ENCODE measurements around the gene ITGB5. TPM values are rescaled to one million over a fixed set of nuclear protein-coding genes. Genes with fewer than 3 reads are reported as not detected.

Gene ITGB5
- total RNA-seq, 1 experiment from 2014 or later: 339 TPM

DNA sequence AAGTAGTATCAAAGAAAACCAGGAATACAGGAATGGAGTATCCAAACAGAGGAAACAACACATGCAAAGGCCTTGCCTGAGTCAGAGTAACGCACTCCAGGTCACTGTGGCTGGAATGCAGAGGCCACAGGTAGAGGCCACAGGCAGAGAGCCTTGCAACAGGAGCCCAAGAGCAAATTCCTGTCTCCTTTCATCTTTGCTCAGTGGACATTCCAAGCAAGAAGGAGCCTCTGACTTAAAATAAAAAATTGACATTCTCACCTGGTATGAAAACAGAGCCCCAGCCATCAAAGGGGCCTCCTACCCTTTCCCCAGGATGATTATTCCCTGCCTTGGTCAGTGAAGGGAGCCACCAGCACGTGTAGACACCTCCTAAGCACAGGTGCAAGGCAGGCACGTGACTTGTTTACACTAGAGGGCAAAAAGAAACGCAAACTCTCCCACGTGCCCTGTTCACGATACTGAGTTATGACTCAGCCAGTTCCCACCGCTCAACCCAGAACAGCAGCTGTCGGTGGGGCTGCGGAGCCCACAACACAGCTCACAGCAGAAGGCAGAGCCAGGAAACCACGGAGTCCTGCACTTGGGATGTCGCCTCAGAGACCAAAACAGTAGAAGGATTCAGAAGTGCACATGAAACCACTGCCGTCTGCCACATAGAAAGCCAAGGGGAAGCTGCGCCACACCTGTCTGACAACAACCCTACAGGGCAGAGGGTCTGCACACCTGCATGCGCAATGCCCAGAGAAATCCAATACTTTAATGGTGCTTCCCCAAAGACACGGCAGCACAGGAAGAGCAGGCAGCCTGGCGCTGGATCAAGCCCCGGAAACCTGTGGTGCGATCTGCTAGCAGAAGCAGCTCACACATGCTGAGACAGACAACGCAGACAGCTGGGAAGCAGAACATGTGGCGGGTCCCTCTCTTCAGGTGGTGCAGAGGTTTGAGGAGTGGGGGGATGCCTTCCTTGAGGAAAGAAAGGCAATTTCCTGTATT lies 52.1 kb downstream of the ITGB5 start (continued):
- no peak for TF ChIP-seq JAZF1 (CRISPR knock-in tag; IDR thresholded peaks at IDR 0.05)
- no peak for TF ChIP-seq ZNF396 (CRISPR knock-in tag; IDR thresholded peaks at IDR 0.05; ENCODE audit: borderline replicate concordance)
- TF ChIP-seq RORB (CRISPR knock-in tag; IDR thresholded peaks at IDR 0.05): no peak
- TF ChIP-seq SOX15 (CRISPR knock-in tag; IDR thresholded peaks at IDR 0.05): no peak
- TF ChIP-seq, protein P1, sequence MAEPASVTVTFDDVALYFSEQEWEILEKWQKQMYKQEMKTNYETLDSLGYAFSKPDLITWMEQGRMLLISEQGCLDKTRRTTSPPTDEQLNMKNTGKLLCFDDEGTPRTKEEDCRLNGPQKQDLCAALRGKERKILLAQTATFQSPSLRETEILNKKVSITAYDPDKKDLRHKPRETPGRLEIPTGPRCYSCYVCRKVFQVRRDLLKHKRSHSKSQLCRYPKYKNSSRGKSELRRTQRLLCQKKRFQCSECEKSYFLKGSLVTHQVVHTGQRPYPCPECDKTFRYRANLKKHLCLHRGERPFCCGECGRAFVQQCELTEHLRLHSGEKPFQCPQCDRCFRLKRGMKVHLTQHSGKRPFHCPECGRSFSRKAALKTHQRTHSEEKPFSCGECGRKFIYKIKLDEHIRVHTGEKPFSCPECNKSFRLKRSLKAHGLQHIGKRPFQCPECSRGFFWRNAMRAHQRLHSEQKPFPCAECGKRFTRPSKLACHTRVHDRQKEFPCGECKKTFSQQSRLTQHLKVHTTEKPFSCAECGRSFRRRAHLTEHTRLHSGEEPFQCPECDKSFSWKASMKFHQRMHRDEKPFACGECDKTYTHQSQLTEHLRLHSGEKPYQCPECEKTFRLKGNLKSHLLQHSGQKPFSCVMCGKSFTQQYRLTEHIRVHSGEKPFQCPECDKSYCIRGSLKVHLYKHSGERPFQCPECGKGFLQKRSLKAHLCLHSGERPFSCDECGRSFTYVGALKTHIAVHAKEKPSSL (CRISPR knock-in tag; conservative IDR thresholded peaks at IDR 0.05): no peak
- no peak for TF ChIP-seq ESRRA (CRISPR knock-in tag; IDR thresholded peaks at IDR 0.05; ENCODE audit: borderline replicate concordance)

DNA sequence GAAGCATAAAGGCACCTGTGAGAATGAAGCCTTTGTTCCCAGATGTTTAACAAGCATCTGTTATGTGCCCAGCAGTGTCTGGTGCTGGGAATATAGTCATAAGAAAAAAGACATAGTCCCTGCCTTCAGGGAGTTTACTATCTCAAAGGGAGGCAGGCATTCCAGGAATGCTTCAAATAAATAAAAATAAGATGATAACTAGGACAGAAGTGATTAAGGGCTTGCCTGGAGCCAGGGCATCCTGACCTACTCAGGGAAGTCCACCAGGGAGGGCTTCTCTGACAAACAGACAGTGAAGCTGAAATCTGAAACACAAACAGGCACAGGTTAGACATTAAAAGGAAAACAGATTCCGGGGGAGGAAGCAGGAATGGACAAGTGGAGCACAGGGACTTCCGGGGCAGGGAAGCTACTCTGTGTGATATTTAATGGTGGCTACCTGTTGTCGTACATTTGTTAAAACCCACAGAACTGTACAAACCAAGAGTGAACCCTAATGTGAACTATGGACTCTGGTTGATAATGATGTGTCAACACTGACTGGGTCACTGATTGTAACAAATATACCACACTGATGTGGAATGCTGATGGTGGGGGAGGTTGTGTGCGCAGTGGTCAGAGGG lies 53.3 kb downstream of the ITGB5 start:
- DNase-seq (ENCODE audit: low spot score): no peak
- H3K4me1 Mint-ChIP-seq: peaks cover 79% of the 10 kb centered on the region

DNA sequence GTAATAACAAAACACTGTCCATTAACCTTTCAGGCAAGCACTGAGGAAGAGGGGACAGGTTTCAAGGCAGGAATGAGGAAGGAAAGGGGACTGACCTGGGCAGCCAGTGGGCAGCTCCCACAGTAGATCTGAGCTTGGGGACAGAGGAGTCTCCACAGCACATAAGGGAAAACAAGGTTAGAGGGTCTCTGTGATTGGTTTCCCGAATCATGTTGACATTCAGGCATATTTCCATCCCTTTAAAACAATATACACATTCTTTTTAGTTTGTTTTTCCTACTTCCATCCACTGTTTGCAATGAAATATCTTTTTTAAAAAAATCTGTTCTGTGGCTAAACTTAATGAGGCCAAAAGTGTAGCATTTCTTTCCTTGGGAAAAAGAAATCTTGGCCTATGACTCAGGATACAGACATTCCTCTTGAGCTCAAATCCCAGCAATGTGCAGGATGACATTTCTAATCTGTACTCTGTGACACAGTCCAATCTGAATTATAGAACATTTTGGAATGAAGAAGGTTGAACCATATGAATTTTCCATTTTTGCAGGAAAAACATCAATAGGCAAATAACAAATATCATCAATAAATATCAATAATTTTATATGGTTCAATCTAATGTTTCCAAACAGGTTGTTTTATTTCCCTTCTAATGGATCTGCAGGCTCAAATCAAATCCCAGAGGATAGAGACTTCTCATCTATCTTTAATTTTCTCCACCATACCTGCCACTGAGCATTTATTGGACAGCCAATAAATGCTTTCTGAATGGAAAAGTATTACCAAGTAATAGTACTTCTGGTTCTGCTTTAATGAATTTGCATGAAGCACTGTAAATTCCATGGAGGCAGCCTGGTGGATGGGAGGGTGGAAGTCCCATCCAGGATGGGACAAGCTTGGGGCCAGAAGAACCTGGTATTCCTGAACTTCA lies 54.1 kb downstream of the ITGB5 start:
- H3K27ac Mint-ChIP-seq: peak overlapping the region; percentile 89
- peaks cover 84% of the 10 kb centered on the region for H3K4me1 Mint-ChIP-seq
- ChIA-PET POLR2A (no interaction called here), CTCF (no interaction called here)
- peaks cover 45% of the 10 kb centered on the region for H3K36me3 Mint-ChIP-seq
- H3K27me3 Mint-ChIP-seq (ENCODE audit: low read depth): no peaks in the 10 kb centered on the region
- DNase-seq (ENCODE audit: low spot score) (no peak), ATAC-seq (no peak)
- H3K9me3 Mint-ChIP-seq: no peaks in the 10 kb centered on the region
- TF ChIP-seq ZNF232 (CRISPR knock-in tag; IDR thresholded peaks at IDR 0.05): no peak
- TF ChIP-seq, protein P2, sequence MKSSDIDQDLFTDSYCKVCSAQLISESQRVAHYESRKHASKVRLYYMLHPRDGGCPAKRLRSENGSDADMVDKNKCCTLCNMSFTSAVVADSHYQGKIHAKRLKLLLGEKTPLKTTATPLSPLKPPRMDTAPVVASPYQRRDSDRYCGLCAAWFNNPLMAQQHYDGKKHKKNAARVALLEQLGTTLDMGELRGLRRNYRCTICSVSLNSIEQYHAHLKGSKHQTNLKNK (CRISPR knock-in tag; IDR thresholded peaks at IDR 0.05): no peak
- TF ChIP-seq, protein P3, sequence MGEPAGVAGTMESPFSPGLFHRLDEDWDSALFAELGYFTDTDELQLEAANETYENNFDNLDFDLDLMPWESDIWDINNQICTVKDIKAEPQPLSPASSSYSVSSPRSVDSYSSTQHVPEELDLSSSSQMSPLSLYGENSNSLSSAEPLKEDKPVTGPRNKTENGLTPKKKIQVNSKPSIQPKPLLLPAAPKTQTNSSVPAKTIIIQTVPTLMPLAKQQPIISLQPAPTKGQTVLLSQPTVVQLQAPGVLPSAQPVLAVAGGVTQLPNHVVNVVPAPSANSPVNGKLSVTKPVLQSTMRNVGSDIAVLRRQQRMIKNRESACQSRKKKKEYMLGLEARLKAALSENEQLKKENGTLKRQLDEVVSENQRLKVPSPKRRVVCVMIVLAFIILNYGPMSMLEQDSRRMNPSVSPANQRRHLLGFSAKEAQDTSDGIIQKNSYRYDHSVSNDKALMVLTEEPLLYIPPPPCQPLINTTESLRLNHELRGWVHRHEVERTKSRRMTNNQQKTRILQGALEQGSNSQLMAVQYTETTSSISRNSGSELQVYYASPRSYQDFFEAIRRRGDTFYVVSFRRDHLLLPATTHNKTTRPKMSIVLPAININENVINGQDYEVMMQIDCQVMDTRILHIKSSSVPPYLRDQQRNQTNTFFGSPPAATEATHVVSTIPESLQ (CRISPR knock-in tag; IDR thresholded peaks at IDR 0.05): no peak
- TF ChIP-seq, protein P4, sequence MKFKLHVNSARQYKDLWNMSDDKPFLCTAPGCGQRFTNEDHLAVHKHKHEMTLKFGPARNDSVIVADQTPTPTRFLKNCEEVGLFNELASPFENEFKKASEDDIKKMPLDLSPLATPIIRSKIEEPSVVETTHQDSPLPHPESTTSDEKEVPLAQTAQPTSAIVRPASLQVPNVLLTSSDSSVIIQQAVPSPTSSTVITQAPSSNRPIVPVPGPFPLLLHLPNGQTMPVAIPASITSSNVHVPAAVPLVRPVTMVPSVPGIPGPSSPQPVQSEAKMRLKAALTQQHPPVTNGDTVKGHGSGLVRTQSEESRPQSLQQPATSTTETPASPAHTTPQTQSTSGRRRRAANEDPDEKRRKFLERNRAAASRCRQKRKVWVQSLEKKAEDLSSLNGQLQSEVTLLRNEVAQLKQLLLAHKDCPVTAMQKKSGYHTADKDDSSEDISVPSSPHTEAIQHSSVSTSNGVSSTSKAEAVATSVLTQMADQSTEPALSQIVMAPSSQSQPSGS (CRISPR knock-in tag; IDR thresholded peaks at IDR 0.05; ENCODE audit: borderline replicate concordance, low read depth): no peak
- TF ChIP-seq RORB (CRISPR knock-in tag; IDR thresholded peaks at IDR 0.05): no peak
- TF ChIP-seq, protein P5, sequence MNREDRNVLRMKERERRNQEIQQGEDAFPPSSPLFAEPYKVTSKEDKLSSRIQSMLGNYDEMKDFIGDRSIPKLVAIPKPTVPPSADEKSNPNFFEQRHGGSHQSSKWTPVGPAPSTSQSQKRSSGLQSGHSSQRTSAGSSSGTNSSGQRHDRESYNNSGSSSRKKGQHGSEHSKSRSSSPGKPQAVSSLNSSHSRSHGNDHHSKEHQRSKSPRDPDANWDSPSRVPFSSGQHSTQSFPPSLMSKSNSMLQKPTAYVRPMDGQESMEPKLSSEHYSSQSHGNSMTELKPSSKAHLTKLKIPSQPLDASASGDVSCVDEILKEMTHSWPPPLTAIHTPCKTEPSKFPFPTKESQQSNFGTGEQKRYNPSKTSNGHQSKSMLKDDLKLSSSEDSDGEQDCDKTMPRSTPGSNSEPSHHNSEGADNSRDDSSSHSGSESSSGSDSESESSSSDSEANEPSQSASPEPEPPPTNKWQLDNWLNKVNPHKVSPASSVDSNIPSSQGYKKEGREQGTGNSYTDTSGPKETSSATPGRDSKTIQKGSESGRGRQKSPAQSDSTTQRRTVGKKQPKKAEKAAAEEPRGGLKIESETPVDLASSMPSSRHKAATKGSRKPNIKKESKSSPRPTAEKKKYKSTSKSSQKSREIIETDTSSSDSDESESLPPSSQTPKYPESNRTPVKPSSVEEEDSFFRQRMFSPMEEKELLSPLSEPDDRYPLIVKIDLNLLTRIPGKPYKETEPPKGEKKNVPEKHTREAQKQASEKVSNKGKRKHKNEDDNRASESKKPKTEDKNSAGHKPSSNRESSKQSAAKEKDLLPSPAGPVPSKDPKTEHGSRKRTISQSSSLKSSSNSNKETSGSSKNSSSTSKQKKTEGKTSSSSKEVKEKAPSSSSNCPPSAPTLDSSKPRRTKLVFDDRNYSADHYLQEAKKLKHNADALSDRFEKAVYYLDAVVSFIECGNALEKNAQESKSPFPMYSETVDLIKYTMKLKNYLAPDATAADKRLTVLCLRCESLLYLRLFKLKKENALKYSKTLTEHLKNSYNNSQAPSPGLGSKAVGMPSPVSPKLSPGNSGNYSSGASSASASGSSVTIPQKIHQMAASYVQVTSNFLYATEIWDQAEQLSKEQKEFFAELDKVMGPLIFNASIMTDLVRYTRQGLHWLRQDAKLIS (CRISPR knock-in tag; IDR thresholded peaks at IDR 0.05; ENCODE audit: borderline replicate concordance): no peak
- H3K4me3 Mint-ChIP-seq: no peak overlapping the region

More for the DNA sequence above, 53.3 kb downstream of the ITGB5 start:
- POLR2A ChIA-PET: no interaction called here
- Mint-ChIP-seq H3K27me3 (ENCODE audit: low read depth) (no peaks in the 10 kb centered on the region), H3K9me3 (no peaks in the 10 kb centered on the region), H3K4me3 (no peak overlapping the region), H3K36me3 (peaks cover 50% of the 10 kb centered on the region), H3K27ac (peak overlapping the region; percentile 95)
- CTCF ChIA-PET: no interaction called here
- no peak for ATAC-seq
- TF ChIP-seq NR3C1 (CRISPR knock-in tag; conservative IDR thresholded peaks at IDR 0.05; ENCODE audit: low read depth) (no peak), GABPB1 (CRISPR knock-in tag; IDR thresholded peaks at IDR 0.05) (peak; percentile 65)

Data from WTC11 (cell line).